MM.1S (cell line): ENCODE measurements around the gene GSS.

Experiments used
- DNase-seq: peaks from one replicate; pipeline ENCODE4 v3.0.0-alpha.2; 2015
- H2AFZ ChIP-seq: fragments of 300-600 bp; sonication (generic); 2 replicates; pipeline ENCODE4 v1.6.0; 2016; ENCODE audit warnings: antibody characterized with exemption, low read length
- H3F3A ChIP-seq: fragments of 300-600 bp; sonication (generic); 2 replicates; pipeline ENCODE4 v1.6.1; 2016; ENCODE audit warnings: mild to moderate bottlenecking, antibody characterized with exemption, low read length, moderate library complexity, mixed read lengths; ENCODE audit not compliant: insufficient read depth
- H3K27ac ChIP-seq: fragments of 300-600 bp; sonication (generic); 2 replicates; pipeline ENCODE4 v1.5.1; 2016; ENCODE audit warnings: mild to moderate bottlenecking, low read length
- H3K27me3 ChIP-seq: fragments of 300-600 bp; sonication (generic); replicated peaks from 2 replicates; pipeline ENCODE4 v1.6.0; 2016; ENCODE audit warnings: low read length; ENCODE audit not compliant: insufficient read depth
- H3K36me3 ChIP-seq: fragments of 300-600 bp; sonication (generic); replicated peaks from 2 replicates; pipeline ENCODE4 v1.6.1; 2016; ENCODE audit warnings: mild to moderate bottlenecking, low read length, mixed read lengths; ENCODE audit not compliant: insufficient read depth
- H3K4me1 ChIP-seq: fragments of 300-600 bp; sonication (generic); 2 replicates; pipeline ENCODE4 v1.6.1; 2016; ENCODE audit warnings: low read length, mixed read lengths
- H3K4me2 ChIP-seq: fragments of 300-600 bp; sonication (generic); 2 replicates; pipeline ENCODE4 v1.6.0; 2016; ENCODE audit warnings: low read depth, low read length
- H3K4me3 ChIP-seq: fragments of 300-600 bp; sonication (generic); 2 replicates; pipeline ENCODE4 v1.5.1; 2016; ENCODE audit warnings: low read length, mixed read lengths
- H3K79me2 ChIP-seq: fragments of 300-600 bp; sonication (generic); 2 replicates; pipeline ENCODE4 v1.6.1; 2016; ENCODE audit warnings: mixed run types, low read length, mixed read lengths
- H3K9ac ChIP-seq: fragments of 300-600 bp; sonication (generic); 2 replicates; pipeline ENCODE4 v1.6.1; 2016; ENCODE audit warnings: low read length, mixed read lengths
- H3K9me2 ChIP-seq: fragments of 300-600 bp; sonication (generic); replicated peaks from 2 replicates; pipeline ENCODE4 v1.6.1; 2016; ENCODE audit warnings: mild to moderate bottlenecking, low read length, mixed read lengths; ENCODE audit not compliant: insufficient read depth
- H3K9me3 ChIP-seq: fragments of 300-600 bp; sonication (generic); replicated peaks from 2 replicates; pipeline ENCODE4 v1.6.1; 2016; ENCODE audit warnings: mild to moderate bottlenecking, low read length, mixed read lengths; ENCODE audit not compliant: insufficient read depth
- H4K20me1 ChIP-seq: fragments of 300-600 bp; sonication (generic); 2 replicates; pipeline ENCODE4 v1.6.1; 2016; ENCODE audit warnings: mild to moderate bottlenecking, low read length, moderate library complexity, mixed read lengths; ENCODE audit not compliant: insufficient read depth
- CTCF ChIP-seq: fragments of 300-600 bp; sonication (generic); IDR thresholded peaks from 2 replicates; pipeline ENCODE4 v1.5.1; 2016; ENCODE audit warnings: antibody characterized with exemption, low read length, mixed read lengths
- EZH2 ChIP-seq: fragments of 300-600 bp; sonication (generic); optimal IDR thresholded peaks from 2 replicates; pipeline ENCODE3; 2017; ENCODE audit warnings: low read depth, mild to moderate bottlenecking, antibody characterized with exemption, low read length, mixed read lengths
- EZH2phosphoT487 ChIP-seq: fragments of 300-600 bp; sonication (generic); IDR thresholded peaks from 2 replicates; pipeline ENCODE4 v1.6.1; 2018; ENCODE audit warnings: antibody characterized with exemption, low read length

The GSS gene

GRCh38 chr20:34896086-34896621 is 59.5 kb downstream of the GSS start:
- Histone ChIP-seq H3K9me3 (no peaks in the 10 kb centered on the region), H3K27ac (no peak overlapping the region), H3K36me3 (no peaks in the 10 kb centered on the region), H4K20me1 (no peaks in the 10 kb centered on the region), H2AFZ (no peak overlapping the region), H3F3A (no peaks in the 10 kb centered on the region), H3K9me2 (no peaks in the 10 kb centered on the region), H3K79me2 (no peaks in the 10 kb centered on the region), H3K4me1 (no peaks in the 10 kb centered on the region), H3K4me2 (no peak overlapping the region), H3K4me3 (no peak overlapping the region), H3K27me3 (no peaks in the 10 kb centered on the region), H3K9ac (no peak overlapping the region)
- DNase-seq = no peak
- no peak for TF ChIP-seq CTCF
- no peak for TF ChIP-seq EZH2phosphoT487
- no peak for TF ChIP-seq EZH2

- no peak overlapping the region for H3K9ac ChIP-seq
- no peaks in the 10 kb centered on the region for H3K27me3 ChIP-seq
- no peaks in the 10 kb centered on the region for H3F3A ChIP-seq
- no peaks in the 10 kb centered on the region for H3K9me3 ChIP-seq
- no peak for DNase-seq
- no peaks in the 10 kb centered on the region for H3K79me2 ChIP-seq
- no peak overlapping the region for H2AFZ ChIP-seq
- no peak for TF ChIP-seq EZH2
- no peak for TF ChIP-seq CTCF
- no peak overlapping the region for H3K4me3 ChIP-seq
- no peak overlapping the region for H3K4me2 ChIP-seq
- H4K20me1 ChIP-seq = no peaks in the 10 kb centered on the region
- no peaks in the 10 kb centered on the region for H3K36me3 ChIP-seq
- no peaks in the 10 kb centered on the region for H3K4me1 ChIP-seq
- H3K9me2 ChIP-seq = no peaks in the 10 kb centered on the region
- H3K27ac ChIP-seq = no peak overlapping the region
Observed at GRCh38 chr20:34895465-34895864, 60.1 kb downstream of the GSS start.

DNA sequence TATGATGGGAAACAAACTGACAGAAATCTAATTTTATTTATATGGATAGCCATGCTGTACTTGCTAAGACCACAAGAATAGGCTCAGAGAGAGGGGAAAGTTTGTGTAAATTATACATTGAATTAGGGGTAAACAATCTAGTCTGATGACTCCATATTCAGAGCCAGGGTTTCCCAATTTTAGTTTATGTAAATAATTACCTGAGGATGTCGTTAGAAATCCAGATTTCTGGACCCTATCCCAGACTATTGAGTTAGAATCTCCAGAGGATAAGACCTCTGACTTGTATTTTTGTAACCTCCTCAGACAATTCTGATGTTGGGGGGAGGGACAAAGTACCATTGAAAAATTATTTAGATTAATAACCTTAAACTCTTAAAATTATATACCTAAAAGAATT is 60.9 kb downstream of the GSS start:
- H3K9me2 ChIP-seq = no peaks in the 10 kb centered on the region
- H3K9me3 ChIP-seq = no peaks in the 10 kb centered on the region
- no peaks in the 10 kb centered on the region for H4K20me1 ChIP-seq
- H2AFZ ChIP-seq = no peak overlapping the region
- H3K79me2 ChIP-seq = no peaks in the 10 kb centered on the region
- H3K36me3 ChIP-seq = no peaks in the 10 kb centered on the region
- no peaks in the 10 kb centered on the region for H3K4me1 ChIP-seq
- no peak for DNase-seq
- H3F3A ChIP-seq = no peaks in the 10 kb centered on the region
- no peak overlapping the region for H3K4me3 ChIP-seq
- H3K27ac ChIP-seq = no peak overlapping the region
- no peak overlapping the region for H3K4me2 ChIP-seq
- no peak overlapping the region for H3K9ac ChIP-seq
- no peaks in the 10 kb centered on the region for H3K27me3 ChIP-seq
- TF ChIP-seq CTCF (no peak), EZH2 (no peak), EZH2phosphoT487 (no peak)
